CD4-positive, alpha-beta T cell treated with Interleukin-21 for 1 hour (primary cell): ENCODE measurements around the gene RPS28.
"Not testable (repeated sequence)": the region's sequence is repeated elsewhere in the genome, so short reads cannot be mapped to it uniquely, and the experiment has no call there.

Source experiments
- DNase-seq: peaks from one replicate; pipeline ENCODE4 v3.0.0-alpha.2; 2020

The RPS28 gene

DNA sequence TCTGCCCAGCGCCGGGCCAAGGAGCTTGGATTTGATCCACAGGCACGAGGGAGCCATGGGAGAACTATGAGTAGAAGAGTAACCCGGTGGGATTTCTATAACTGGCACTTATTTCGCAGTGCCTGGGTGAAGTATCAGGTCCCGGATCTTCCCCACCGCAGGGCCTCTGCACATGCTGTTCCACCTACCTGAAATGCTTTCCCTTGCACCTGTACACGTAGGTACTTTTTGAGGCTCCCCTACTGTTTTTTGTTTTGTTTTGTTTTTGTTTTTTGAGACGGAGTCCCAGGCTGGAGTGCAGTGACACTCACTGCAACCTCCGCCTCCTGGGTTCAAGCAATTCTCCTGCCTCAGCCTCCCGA lies 22.2 kb downstream of the RPS28 start:
- DNase-seq: no peak

- DNase-seq: not testable (repeated sequence)
Measured at GRCh38 chr19:8349629-8350372, 28.5 kb downstream of the RPS28 start.

- DNase-seq: no peak
Measured at GRCh38 chr19:8352134-8352827, 31.0 kb downstream of the RPS28 start.

GRCh38 chr19:8352845-8353244 lies 31.5 kb downstream of the RPS28 start:
- DNase-seq: not testable (repeated sequence)

- no peak for DNase-seq
Measured at GRCh38 chr19:8355631-8356402, 34.5 kb downstream of the RPS28 start.

GRCh38 chr19:8357007-8357521 lies 35.8 kb downstream of the RPS28 start:
- DNase-seq: no peak

- DNase-seq: no peak
Measured at GRCh38 chr19:8358948-8359347, 37.7 kb downstream of the RPS28 start.

DNA sequence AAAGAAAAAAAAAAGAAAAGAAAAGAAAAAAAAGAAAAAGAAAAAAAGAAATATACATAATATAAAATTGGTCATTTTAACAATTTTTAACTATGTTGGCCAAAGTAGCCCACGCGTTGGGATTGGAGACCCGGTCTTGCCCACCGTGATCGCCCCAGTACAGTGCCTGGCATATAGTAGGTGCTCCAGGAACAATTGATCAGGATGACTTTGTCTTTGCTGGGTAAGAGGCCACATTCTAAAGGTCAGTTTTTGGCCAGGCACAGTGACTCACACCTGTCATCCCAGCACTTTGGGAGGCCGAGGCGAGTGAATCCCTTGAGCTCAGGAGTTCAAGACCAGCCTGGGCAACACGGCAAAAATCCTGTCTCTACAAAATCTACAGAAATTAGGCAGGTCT lies 38.9 kb downstream of the RPS28 start:
- no peak for DNase-seq

- no peak for DNase-seq
Measured at GRCh38 chr19:8361921-8362793, 40.9 kb downstream of the RPS28 start.

GRCh38 chr19:8363803-8364771 lies 42.8 kb downstream of the RPS28 start, which contains the start of gene ANGPTL4:
TSS of gene ANGPTL4 (plus strand) at chr19:8364155. CDS start at chr19:8364322, 167 bp downstream.
- DNase-seq: peak; percentile 56

DNA sequence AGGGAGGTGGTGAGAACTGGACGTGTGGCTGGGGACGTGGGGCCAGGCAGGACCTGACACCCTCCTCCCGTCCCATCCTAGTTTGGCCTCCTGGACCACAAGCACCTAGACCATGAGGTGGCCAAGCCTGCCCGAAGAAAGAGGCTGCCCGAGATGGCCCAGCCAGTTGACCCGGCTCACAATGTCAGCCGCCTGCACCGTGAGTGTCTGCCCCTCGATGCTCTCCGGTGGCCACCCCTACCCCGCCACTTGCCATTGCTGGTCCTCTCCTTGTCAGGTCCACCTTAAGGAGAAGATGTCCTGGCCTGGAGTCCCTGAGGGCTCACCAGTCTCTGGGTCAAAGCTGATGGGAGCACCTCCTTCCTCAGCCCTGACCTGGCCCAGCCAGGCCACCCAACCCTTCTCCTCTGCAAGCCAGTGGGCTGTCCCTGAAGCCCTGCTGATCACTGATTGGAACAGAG lies 44.9 kb downstream of the RPS28 start:
- no peak for DNase-seq

DNA sequence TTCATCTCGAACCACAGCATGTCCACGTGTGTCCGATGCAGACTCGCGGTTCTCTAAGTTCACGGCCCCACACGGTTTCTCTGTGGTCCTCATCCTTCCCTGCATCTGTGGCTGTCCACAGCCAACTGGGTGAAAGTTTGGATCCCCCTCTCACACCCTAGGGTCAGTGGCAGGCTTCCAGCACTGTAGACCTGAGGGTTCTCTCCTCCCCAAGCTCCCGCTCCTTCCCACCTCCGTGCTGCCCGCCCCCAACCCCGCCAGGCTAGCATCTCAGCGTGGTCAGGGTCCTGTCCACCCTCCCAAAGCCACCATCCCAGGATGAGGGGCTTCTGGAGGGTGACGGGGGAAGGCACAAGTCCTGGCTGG lies 45.6 kb downstream of the RPS28 start:
- no peak for DNase-seq

DNA sequence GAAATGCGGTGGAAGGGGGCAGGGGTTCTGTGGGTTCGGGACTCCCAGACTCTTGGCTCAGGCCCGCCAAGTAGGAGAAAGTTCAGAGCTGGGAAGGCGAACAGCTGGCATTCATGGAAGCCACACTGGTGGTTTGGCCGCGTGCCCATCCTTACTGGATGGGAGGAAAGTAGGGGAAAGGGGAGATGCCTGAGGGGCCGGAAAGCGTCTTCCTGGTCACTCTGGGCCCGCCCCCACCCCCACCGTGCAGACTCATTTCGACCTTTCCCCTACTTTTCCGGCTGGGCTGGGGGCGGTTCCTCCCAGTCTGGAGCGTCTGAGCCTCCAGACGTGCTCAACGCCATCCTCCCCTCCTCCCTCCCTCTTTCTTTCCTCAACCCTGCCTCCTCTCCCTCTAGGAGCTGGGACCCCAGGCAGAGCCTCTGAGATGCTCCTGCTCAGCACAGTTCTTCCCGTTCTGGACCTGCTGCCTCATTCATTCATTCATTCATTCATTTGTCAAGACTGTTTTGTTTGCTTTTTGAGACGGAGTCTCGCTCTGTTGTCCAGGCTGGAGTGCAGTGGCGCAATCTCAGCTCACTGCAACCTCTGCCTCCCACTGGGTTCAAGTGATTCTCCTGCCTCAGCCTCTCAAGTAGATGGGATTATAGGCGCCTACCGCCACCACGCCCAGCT lies 46.2 kb downstream of the RPS28 start:
- DNase-seq: no peak

DNA sequence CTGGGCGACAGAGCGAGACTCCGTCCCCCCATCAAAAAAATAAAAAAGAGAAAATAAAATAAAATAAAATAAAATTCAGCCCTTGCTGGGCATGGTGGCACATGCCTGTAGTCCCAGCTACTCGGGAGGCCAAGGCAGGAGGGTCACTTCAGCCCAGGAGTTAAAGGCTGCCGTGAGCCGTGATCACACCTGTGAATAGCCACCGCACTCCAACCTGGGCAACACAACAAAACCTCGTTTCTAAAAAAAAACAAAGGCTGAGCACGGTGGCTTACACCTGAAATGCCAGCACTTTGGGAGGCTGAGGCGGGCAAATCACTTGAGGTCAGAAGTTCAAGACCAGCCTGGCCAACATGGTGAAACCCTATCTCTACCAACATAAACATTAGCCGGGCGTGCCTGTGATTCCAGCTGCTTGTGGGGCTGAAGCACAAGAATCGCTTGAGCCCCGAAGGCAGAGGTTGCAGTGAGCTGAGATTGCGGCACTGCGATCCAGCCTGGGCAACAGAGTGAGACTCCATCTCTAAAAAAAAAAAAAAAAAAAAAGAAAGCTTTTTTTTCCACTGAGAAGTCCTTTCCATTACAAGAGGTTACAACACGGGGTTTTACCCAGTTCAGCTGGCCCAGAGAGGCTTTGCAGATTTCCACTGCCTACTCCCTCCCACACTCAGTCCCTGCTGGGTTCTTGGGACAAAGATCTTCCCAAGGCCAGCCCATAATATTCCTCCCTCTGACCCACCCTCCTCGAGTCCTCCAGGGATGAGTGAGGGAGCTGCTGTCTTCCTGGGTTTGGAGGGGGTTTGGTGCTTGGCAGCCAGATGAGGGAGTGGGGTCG lies 49.1 kb downstream of the RPS28 start:
- no peak for DNase-seq

DNA sequence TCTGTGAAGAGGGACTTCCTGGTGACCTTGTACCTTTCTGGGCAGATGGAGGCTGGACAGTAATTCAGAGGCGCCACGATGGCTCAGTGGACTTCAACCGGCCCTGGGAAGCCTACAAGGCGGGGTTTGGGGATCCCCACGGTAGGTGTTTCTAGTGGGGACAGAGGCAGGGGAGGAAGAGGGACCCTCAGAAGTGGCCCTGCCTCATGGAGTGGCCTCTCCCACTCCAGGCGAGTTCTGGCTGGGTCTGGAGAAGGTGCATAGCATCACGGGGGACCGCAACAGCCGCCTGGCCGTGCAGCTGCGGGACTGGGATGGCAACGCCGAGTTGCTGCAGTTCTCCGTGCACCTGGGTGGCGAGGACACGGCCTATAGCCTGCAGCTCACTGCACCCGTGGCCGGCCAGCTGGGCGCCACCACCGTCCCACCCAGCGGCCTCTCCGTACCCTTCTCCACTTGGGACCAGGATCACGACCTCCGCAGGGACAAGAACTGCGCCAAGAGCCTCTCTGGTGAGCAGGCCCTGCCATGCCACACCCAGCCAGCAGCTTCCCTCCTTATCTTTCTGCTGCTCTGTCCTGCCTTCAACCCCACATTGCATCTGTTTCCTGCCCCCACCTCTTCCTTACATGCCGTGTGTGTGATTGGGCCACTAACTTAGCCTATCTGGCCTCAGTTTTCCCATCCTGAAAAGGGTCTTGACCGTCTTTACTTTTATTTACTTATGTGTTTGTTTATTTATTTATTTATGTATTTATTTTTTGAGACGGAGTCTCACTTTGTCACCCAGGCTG lies 49.9 kb downstream of the RPS28 start:
- no peak for DNase-seq
